Measurements from ENCODE around the gene PPFIBP1.
"Not testable (repeated sequence)": the region's sequence is repeated elsewhere in the genome, so short reads cannot be mapped to it uniquely, and the experiment has no call there.

PPFIBP1 gene

DNA sequence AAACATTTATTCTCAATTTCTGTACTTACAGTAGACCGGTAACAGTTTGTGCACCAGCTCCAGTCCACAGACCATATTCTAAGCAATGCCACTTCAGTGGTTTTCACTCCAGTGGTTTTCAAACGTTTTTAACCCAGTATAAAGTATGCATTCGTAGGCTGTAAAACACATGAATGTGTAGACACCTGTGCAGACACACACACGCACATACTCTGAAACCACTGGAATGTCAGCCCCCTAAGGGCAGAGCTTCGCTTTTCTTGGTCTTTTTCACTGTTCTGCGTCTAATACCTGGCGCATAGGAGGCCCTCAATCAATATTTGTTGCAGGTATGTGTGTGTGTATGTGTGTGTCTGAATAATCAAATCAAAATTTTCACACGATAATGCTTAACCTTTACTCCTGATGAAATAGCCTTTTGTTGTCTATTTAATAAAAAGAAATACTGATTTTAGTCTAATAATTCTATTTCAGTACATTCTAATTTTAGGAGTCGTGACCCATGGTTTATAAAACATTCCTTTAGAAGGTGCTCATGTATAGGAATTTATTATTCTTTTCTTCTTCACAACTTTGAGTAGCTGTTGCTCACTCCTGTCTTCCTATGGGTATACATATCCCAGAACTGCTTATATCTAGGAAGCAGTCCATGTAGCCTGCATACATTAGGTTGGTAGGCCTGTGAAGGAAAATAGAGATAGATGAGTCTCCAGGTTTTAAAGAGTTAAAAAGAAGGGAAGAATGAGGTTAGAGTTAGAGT, 98.6 kb downstream of the PPFIBP1 start:
- no peak for DNase-seq

DNA sequence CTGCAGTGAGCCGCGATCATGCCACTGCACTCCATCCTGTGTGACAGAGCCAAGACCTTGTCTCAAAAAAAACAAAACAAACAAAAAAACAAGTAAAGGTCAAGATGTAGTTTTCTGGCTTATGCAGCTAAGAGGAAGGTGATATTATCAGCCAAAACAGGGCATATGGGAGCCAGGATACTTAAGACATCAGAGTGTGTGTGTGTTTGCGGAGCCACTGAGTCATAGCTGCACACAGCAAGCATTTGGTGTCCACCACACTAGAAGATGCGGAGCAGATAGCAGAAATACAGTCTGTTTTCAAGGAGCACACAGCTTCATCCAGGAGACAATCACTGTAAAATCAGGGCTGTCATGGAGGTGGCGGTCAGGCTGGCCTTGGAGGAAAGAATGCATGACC, 99.6 kb downstream of the PPFIBP1 start:
- DNase-seq: no peak

DNA sequence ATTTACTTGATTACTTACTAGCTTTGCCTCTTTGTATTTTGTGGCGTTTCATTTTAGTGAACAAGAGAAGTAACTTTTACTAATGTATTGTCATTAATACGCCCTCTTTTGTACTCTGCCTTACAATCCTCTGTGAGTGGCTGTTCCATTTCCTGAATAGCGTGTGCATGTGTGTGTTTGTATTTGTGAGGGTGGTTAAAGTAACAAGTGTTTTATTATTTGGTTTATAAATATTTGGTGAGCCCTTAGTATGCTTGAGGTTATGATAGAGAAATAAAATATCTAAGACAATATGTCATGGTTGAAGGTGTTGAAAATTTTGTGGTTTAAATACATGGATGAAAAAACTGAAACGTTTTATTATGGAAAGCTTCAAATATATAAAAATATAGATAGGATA, 100.6 kb downstream of the PPFIBP1 start:
- DNase-seq: no peak

DNA sequence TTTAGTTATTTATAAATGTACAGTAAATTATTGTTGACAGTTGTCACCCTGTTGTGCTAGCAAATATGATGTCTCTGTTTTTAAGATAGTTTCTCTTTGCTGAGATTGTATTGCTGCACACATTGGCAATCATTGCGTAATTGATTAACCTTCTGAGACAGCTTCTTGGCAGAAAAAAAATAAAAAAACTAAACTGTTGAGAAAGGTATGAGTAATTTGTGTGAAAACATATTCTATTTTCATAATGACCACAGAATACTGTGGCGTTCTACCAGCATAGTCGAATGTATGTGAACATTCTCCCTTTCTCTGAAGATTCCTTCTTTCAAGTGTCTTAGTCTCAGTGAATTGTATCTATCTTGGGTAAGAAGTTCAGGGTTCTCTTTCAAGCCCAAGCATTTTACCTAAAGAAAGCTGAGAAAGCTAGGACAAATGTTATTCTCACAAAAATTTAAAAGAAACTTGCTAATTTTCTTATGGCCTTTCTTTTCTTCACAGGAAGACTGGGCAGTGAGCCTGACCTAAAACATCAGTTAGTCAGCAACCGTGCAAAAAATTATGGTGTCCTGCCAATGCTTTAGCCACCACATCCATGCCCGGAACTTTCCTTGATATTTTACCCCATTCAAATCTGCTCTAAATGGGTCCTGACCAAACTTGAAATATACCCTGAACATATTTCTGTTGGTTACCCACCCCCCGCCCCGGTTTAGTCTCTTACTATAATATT, 103.3 kb downstream of the PPFIBP1 start:
- DNase-seq: no peak

DNA sequence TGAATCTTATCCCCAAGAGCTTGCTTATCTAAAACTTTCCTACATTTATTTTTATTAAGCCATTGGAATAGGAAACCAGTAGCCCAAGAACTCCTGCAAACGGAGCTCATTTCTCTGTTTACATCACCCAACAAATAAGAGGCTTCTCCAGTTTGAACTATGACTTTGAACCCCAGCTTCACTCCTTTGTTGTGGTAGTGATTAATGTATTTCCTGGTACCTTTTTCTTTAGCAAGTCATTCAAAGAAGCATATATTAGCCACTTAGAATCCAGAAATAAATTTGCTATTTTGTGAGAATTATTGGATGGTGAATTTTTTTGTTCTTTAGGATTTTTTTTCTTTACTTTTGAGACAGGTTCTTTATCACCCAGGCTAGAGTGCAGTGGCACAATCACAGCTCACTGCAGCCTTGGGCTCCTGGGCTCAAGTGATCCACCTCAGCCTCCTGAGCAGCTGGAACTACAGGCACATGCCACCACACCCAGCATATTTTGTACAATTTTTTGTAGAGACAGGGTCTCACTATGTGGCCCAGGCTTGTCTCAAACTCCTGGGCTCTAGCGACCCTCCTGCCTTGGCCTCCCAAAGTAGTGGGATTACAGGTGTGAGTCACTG, 104.0 kb downstream of the PPFIBP1 start:
- not testable (repeated sequence) for DNase-seq

DNA sequence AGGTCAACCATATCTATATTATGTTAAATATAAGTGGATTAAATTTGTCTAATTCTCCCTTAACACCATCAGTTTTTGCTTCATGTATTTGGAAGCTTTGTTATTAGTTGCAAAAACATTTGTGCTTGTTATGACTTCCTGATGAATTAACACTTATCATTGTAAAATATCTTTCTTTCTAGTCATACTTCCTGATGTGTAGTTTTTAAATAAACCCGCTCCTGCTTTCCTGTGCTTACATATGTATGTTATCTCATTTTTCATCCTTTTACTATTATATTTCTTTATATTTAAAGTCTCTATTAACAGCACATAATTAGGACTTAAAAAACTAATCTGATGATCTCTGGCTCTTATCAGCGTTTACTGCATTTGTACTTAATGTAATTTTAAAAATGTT, 106.2 kb downstream of the PPFIBP1 start:
- DNase-seq: not testable (repeated sequence)

DNA sequence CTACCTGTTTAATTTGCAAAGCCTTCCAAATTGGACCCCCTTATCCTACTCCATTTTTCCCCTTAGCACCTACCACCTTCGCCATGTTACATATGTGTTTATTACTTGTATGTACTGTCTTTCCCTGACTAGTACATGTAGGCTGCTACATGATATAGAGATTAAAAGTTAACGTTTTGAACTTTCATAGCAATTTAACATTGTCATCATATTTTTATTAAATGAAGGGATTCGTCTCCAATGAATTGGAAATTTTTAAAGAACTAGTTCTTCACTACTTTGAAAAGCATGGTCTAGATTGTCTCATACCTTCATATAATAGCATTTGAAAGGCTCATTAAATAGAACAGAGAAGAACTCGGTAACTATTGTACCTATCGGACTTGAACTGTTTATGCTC, 107.4 kb downstream of the PPFIBP1 start:
- DNase-seq: no peak

DNA sequence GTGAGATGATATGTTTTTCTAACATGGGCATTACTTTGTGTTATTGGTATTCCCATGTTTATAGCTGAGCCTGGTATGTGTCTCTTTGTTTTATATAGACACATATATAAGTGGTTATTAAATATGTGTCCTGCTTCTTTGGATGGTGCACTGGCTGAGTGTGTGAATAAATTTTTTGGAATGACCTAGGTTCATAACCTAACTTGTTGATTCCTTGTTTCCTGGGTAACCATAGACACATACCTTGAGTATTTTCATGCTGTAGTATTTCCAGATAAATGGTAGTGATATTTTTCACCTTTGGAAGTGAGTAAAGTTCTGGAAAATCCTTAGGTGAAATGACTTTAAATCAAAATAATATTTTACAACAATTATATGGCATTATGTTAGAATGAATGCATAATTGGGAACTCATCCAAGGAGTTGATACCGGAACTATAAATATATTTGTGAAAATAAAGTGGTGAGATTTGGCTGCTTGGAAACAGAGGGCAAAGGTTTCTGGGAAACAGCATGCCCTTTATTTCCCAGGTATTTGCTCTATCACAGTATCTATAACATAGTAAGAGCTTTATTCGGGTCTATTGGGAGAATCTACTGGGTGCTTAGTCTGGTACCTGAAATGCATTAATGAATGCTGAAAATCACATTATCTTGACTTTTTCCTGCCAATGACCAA, 107.9 kb downstream of the PPFIBP1 start:
- no peak for DNase-seq

DNA sequence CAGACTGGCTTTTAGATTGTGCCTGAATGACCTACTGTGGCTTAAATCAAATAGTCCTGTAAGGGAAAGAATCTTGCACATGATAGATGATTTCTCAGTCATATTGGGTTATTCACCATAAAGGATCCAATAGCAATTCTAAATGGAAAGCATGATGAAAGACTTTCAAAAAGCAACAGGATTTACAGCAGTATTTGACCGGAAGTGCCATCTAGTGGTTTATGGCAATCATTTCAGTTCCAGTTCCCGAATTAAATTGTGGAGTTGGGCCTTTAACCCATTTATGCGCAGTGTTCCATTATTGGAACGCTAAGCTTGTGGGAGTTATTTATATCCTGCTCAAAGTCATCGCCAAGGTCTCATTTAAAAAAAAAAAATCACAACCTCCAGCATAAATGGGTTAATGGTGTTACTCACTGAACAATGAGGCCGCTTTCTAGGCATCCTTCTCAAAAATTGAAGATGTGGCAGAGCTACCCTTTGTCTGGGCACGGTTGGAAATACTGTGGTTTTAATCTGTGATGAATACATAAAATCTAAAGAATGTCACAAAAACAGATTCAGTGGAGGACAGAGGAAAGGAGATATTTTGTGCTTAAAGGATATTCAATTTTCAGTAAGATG, 111.5 kb downstream of the PPFIBP1 start:
- peak in 4 of 58 donors; percentile 2 to 50 (median 16) for DNase-seq

DNA sequence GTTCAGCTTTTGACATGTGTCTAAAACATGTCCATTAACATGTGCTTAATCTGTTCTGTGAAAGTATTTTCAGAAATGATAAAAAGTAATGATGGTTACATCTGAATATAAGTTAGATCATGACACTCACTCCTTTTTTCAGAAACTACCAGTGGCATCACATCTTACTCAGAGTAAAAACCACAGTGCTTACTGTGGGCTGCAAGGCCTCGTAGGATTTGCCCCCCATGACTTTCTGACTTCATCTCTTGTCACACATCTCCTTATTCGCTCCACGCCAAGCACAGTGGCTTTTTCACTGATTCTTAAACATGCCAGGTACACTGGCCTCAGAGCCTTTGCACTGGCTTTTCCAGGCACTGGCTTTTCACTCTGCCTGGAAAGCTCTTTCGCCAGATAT, 112.6 kb downstream of the PPFIBP1 start:
- not testable (repeated sequence) for DNase-seq

DNA sequence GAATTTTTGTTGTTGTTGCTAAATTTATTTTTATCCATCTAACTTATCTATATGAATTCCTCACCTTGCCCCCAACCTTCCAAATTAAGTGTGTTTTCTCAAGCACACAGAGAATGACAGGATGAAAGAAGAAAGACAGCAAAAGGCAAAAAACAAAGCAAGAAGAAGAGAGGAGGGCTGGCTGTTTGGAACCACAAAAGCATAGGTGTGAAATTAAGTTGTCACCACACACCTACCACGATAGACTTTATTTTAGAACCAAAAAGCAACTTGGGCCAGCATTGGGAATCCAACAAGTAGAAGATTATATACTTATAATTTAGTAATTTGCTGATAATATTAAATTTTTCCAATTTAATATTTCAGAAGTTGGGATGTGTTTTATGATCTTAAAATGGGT, 113.5 kb downstream of the PPFIBP1 start:
- no peak for DNase-seq

DNA sequence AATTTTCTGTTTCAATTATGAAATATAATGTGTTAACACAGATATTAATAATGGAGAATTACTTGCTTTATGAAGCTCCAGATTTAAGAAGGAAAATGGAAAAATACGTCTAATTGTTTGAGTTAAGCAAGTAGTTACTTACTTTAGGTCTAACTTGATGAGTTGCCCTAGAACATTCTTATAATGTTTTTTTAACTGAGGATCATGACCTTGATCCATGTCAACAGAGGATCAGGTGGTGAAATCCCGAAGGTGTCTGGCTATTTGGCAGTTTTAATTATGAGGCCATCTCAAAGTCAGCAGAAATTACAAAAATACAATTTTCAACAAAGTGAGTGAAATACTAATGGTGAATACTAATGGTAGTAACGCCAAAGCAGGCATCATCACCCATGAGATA, 115.3 kb downstream of the PPFIBP1 start:
- no peak for DNase-seq

DNA sequence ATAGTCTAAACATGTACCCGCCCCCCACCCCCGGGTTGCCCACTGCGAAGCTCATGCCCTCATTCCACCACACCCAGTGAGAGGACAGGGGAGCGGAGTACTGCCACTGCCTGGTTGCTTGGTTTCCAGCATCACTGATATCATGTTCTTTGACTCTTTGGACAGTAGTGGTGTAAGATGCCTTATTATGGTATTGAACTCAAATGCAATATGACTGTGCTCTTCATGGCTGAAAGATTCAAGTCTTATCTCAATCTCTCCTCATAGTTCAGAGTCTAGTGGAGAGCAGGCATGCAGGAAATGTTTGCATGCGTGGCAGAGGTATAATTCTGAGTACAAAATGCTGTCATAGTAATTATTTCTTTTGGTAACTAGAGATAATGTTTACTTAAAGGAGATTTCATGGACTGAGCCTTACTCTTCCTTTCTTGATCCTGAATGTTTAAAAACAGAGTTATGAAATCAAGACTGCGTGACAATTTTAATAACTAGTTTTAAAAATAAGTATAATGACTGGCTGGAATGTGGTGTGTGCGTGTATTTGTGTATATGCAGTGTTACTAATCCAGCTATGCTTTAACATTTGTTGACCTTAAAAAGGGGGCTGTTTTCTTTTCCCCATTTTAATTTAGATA, 116.7 kb downstream of the PPFIBP1 start:
- DNase-seq: not testable (repeated sequence)

DNA sequence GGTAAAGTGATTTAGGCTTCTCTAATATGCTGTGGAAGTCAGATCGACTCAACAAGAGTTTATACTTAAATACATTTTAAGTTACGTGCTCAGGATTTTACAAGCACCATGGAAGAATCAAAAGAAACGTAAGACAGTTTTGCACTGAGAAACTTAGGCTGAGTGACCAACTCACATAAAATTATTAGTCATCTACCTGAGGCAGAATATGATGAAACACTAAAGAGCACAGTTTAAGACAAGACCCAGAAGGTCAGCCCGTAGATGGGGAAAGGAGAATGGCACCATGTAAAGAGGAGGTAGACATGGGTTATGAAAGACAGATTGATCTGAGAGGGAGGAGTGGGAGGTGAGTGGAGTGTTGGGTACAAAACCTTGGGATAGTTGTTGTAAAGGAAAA, 118.4 kb downstream of the PPFIBP1 start:
- DNase-seq: not testable (repeated sequence)

DNA sequence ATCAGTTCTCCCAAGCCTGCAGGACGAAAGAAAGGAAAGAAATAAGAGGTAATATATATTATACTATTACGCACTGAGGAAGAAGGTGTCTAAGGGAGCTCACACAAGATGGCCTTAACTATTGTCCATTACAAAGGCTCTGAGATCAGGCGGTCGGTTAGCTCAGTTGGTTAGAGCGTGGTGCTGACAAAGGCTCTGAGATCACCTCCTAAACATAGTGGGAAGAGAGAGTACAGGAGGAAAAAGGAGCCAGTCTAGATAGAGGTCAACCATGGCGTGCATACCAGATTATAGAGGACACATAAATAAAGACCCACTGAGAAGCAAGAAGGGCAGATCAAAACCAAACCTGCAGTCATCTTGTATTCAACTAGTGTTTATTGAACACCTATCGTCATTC, 118.9 kb downstream of the PPFIBP1 start:
- DNase-seq: not testable (repeated sequence)

DNA sequence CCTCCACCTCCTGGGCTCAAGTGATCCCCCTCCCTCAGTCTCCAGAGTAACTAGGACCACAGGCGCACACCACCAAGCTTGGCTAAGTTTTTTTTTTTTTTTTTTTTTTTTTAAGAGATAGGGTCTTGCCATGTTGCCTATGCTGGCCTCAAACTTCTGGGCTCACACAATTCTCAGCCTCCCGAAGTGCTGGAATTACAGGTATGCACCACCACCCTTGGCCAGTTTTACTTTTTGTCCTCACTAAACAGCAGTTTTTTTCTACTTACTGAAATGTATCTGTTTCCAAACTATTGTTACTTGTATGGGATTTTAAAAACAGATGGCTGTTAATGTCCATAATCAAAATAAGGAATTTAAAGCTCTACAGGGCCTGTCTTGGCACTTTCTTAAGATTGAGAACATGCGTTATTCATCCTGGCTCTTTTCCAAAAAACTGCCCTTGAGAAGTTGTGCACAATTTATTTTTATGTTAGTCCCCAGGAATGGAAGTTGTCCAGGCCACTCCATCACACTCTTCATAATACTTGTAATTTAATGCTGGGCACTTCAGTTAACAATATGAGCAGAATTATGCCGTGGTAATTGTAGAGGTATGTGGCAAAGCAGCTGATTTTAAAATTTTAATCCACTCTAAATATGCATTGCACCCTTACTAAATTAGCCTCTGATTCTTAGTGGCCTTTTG, 120.3 kb downstream of the PPFIBP1 start:
- no peak for DNase-seq

DNA sequence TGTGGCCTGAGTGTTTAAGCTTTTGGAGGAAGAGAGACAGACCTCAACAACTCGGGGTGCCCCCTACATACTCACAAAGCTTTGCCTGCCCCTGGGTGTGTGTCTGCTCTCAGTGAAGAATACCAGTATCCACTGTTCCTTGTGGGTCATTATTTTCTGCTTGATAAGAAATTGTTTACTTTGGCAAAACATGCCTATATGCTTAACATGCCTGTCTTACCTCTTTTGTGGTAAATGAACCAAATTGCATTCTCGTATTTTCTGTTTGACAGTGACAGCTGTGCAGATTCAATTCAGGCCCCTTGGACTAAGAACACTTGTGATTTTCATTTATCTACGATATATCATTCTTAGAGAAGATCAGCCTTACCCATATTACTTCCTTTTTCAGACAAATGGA, 121.7 kb downstream of the PPFIBP1 start:
- no peak for DNase-seq

DNA sequence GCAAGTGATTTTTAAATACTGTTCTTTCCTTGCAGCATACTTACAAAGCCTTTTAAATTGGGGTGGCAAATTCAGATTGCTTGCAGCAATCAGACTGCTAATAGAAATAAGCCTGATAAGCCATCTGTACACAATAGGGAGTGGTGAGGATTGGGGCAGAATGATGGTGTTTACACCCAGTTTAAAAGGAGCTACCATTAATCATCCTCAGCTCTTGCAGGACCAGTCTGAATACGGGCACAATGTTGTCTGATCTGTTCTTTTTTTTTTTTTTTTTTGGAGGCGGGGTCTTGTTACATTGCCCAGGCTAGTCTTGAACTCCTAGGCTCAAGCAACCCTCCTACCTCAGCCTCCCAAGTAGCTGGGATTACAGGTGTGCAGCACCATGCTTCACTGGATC, 122.1 kb downstream of the PPFIBP1 start:
- no peak for DNase-seq

DNA sequence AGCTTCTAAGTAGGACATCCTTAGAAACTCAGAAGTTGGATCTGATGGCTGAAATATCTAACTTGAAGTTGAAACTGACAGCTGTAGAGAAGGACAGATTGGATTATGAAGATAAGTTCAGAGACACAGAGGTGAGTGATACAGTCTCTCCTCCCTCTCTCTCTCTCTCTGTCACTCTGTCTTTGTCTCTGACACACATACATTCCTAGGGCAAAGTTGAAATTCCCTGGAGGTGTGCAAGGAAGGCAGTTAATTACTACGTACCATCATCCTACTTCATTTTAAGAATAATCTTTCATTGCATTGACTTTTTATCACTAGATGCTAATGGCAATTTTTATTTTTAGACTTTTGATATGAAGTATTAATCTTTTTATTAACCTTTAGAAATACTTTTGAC, 126.0 kb downstream of the PPFIBP1 start:
- DNase-seq: no peak

DNA sequence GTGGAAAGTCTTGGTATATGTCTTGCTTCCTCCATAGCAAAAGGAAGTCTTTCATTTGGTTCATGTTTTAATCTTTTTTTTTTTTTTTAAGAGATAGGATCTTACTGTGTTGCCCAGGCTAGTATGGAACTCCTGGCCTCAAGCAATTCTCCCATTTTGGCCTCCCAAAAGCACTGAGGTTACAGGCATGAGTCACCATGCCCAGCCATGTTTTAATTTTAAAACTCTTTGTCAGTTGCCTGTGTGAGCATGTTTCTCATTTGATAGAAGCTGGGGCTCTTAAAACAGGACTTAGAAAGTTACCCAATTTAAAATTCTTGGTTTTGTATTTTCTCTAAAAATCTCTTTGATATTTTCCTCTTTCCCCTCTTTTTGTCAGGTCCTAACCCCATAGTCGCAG, 127.2 kb downstream of the PPFIBP1 start:
- no peak for DNase-seq
